B cell (primary cell): Measurements from ENCODE around the gene MAPRE3. TPM values are rescaled to one million over a fixed set of nuclear protein-coding genes. Genes with fewer than 3 reads are reported as not detected.
"Not testable (repeated sequence)": the region's sequence is repeated elsewhere in the genome, so short reads cannot be mapped to it uniquely, and the experiment has no call there.

Experiments
- ATAC-seq: fragments of 200-7000 bp; cut with Tn5 transposase; one replicate; pipeline ENCODE4 v1.10.0; 2021; ENCODE audit warnings: low read depth, mild to moderate bottlenecking, moderate number of reproducible peaks, moderate library complexity
- CTCF ChIA-PET: fragments of 350-600 bp; sonication (Branson Sonifier 250); formaldehyde crosslinking; loops from one replicate; lab custom pipeline; 2021; ENCODE audit warnings: antibody characterized with exemption, inconsistent platforms; lab: Charles Lee
- POLR2A ChIA-PET: fragments of 350-600 bp; sonication (Branson Sonifier 250); formaldehyde crosslinking; loops from one replicate; lab custom pipeline; 2021; ENCODE audit warnings: antibody characterized with exemption; lab: Charles Lee
- DNase-seq: peaks from one replicate; pipeline ENCODE4 v3.0.0; 2013
- H2AFZ ChIP-seq: 2 replicates; pipeline ENCODE4 v1.6.1; 2012; ENCODE audit warnings: mild to moderate bottlenecking, low read depth, low read length; ENCODE audit not compliant: insufficient read depth, poor library complexity, severe bottlenecking
- H3K27ac ChIP-seq, 2 donors: 1 replicate in 1 of 2; 2 replicates in 1 of 2; pipeline ENCODE4 v1.5.1; 2012 to 2013; ENCODE audit warnings: low read length in 2 of 2, mild to moderate bottlenecking in 2 of 2, moderate library complexity in 1 of 2
- H3K27me3 ChIP-seq, 4 experiments: fragments of 200-600 bp in 1 of 4; sonication (generic) in 1 of 4; replicated peaks in 1 of 4; 1 replicate in 2 of 4; 2 replicates in 2 of 4; pipeline versions ENCODE4 v1.6.1 to v1.7.0; 2013 to 2016; ENCODE audit warnings: low read length in 3 of 4, mild to moderate bottlenecking in 2 of 4, mixed read lengths in 1 of 4, moderate library complexity in 1 of 4; ENCODE audit not compliant: insufficient read depth in 4 of 4, control insufficient read depth in 3 of 4; ENCODE audit errors: control extremely low read depth in 1 of 4
- H3K36me3 ChIP-seq, 2 experiments: replicated peaks in 1 of 2; 1 replicate in 1 of 2; 2 replicates in 1 of 2; pipeline versions ENCODE4 v1.6.1 to v1.7.1; 2013; ENCODE audit warnings: low read length in 1 of 2; ENCODE audit not compliant: insufficient read depth in 2 of 2, control insufficient read depth in 1 of 2; ENCODE audit errors: control extremely low read depth in 1 of 2, extremely low read depth in 1 of 2
- H3K4me1 ChIP-seq, 2 donors: fragments of 200-600 bp in 1 of 2; sonication (generic) in 1 of 2; 1 replicate in 1 of 2; 2 replicates in 1 of 2; pipeline versions ENCODE4 v1.5.1 to v1.6.1; 2013 to 2017; ENCODE audit warnings: low read length in 2 of 2; ENCODE audit not compliant: control insufficient read depth in 2 of 2, insufficient read depth in 2 of 2
- H3K4me2 ChIP-seq: replicated peaks from 2 replicates; pipeline ENCODE3; 2012; ENCODE audit warnings: mild to moderate bottlenecking, low read depth, low read length; ENCODE audit not compliant: poor library complexity, severe bottlenecking
- H3K4me3 ChIP-seq, 5 experiments: fragments of 200-600 bp in 1 of 5; sonication (generic) in 1 of 5; 1 replicate in 3 of 5; 2 replicates in 2 of 5; pipeline versions ENCODE4 v1.5.1 to v1.7.0; 2011 to 2016; ENCODE audit warnings: low read length in 4 of 5, mild to moderate bottlenecking in 4 of 5, low read depth in 2 of 5, control low read depth in 1 of 5, moderate library complexity in 1 of 5; ENCODE audit not compliant: insufficient read depth in 1 of 5; ENCODE audit errors: control extremely low read depth in 1 of 5, extremely low read depth in 1 of 5
- H3K79me2 ChIP-seq: fragments of 200-600 bp; sonication (generic); one replicate; pipeline ENCODE4 v1.6.0; 2016; ENCODE audit warnings: low read length; ENCODE audit not compliant: control insufficient read depth, insufficient read depth
- H3K9ac ChIP-seq: fragments of 200-600 bp; sonication (generic); 2 replicates; pipeline ENCODE4 v1.6.1; 2017; ENCODE audit warnings: mild to moderate bottlenecking, low read length, moderate library complexity
- H3K9me3 ChIP-seq, 3 donors: one replicate each; pipeline versions ENCODE4 v1.6.1 to v1.7.1; 2013; ENCODE audit warnings: low read length in 2 of 3; ENCODE audit not compliant: control insufficient read depth in 2 of 3, insufficient read depth in 1 of 3; ENCODE audit errors: control extremely low read depth in 1 of 3
- H4K20me1 ChIP-seq: 2 replicates; pipeline ENCODE4 v1.6.0; 2012; ENCODE audit warnings: mild to moderate bottlenecking, low read length; ENCODE audit not compliant: insufficient read depth, control insufficient read depth, poor library complexity, severe bottlenecking
- H3K27ac Mint-ChIP-seq: one replicate; pipeline ENCODE4 v1.8.0; 2021; ENCODE audit warnings: mixed read lengths
- H3K27me3 Mint-ChIP-seq: one replicate; pipeline ENCODE4 v1.8.0; 2021; ENCODE audit warnings: mixed read lengths
- H3K4me1 Mint-ChIP-seq: one replicate; pipeline ENCODE4 v1.8.0; 2021; ENCODE audit warnings: mixed read lengths
- H3K4me3 Mint-ChIP-seq: one replicate; pipeline ENCODE4 v1.8.0; 2021; ENCODE audit warnings: mixed read lengths
- H3K9me3 Mint-ChIP-seq: one replicate; pipeline ENCODE4 v1.8.0; 2022; ENCODE audit warnings: mixed read lengths; ENCODE audit not compliant: insufficient read depth
- EZH2 ChIP-seq: IDR thresholded peaks from 2 replicates; pipeline ENCODE4 v1.6.1; 2012; ENCODE audit warnings: borderline replicate concordance, low read depth, mild to moderate bottlenecking, moderate library complexity, low read length; ENCODE audit not compliant: insufficient read depth, poor library complexity, severe bottlenecking
- WGBS: methylation state at CpG from one replicate; pipeline ENCODE4 v1.1.5; 2013; ENCODE audit warnings: missing lambda C conversion rate; ENCODE audit not compliant: insufficient coverage; 5-methylcytosine and 5-hydroxymethylcytosine counted together
- intact Hi-C: fragments of 100-400 bp; cut with micrococcal nuclease; formaldehyde crosslinking; loops from one replicate; pipeline ENCODE4 v1.10.0; 2022
- polyA plus RNA-seq: library from polyadenylated mRNA; depleted of rRNA; stranded (reverse); fragments of >200 nt; gene quantifications from 2 replicates; pipeline ENCODE4 v1.2.3, GENCODE V29; 2012
- total RNA-seq, 2 donors: library from RNA; stranded (reverse); fragments of 120-200 nt in 1 of 2; gene quantifications; 1 replicate in 1 of 2; 2 replicates in 1 of 2; pipeline versions ENCODE4 v1.2.3 to v1.2.4, GENCODE V29; 2013 to 2022
- TF ChIP-seq, protein P1 (sequence below): fragments of 200-600 bp; IDR thresholded peaks from one replicate; pipeline ENCODE4 v1.8.0; 2022; ENCODE audit warnings: antibody characterized with exemption, mild to moderate bottlenecking

The MAPRE3 gene
- total and polyA plus RNA-seq, 2 donors (not counting 1 experiment from before 2014, with no cell fraction given) = 5.4 to 9.8 TPM

DNA sequence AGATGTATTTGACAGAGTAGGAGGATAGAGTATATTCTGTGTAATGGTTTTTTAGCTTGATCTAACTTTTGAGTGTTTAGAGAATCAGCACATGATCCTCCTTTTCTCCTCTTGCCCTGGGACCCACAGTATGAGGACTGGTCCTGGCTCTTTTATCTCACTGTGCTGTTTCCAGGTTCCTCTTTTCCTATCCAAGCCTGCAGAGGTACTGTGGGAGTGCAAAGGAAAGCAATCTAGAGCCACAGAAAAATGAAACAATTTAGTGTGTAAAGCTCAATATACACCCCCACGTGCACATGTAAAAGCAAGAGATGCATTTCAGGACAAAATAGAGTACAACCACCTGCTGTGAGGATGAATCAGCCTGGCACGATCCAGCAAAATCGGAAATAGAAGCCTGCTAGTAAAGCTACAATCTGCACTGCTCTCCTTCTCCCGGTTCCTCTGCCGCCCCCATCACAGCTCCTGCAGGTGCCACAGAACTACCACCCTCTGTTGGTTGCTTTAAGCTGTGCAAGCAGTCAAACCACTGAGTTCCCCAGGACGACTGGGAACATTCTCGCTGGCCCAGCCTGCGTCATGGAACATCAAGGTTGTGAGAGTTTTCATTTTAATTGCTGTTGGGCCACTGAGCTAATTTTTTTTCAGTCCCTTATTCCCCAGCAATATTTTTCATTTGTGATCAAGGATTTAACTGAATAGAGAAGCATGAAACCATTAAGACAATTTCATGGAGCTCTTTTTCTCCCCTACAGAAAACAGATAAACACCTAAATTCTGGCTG is 47.8 kb upstream of the MAPRE3 start:
- POLR2A ChIA-PET = no interaction called here
- Histone ChIP-seq H3K4me3 (no peak overlapping the region), H3K4me2 (peak overlapping the region; percentile 23), H3K9ac (no peak overlapping the region), H3K27me3 (peaks cover 0 to 15% (median 0%) of the 10 kb centered on the region in 4 experiments), H3K9me3 (no peaks in the 10 kb centered on the region), H2AFZ (no peak overlapping the region), H3K36me3 (no peaks in the 10 kb centered on the region), H3K79me2 (no peaks in the 10 kb centered on the region), H3K27ac (no peak overlapping the region), H4K20me1 (no peaks in the 10 kb centered on the region), H3K4me1 (peaks cover 0 to 4% of the 10 kb centered on the region in 2 donors)
- DNase-seq (peak; percentile 57), ATAC-seq (peak; percentile 56)
- Mint-ChIP-seq H3K27me3 (peaks cover 31% of the 10 kb centered on the region), H3K4me1 (no peaks in the 10 kb centered on the region), H3K27ac (no peak overlapping the region), H3K9me3 (no peaks in the 10 kb centered on the region), H3K4me3 (no peak overlapping the region)
- TF ChIP-seq, protein P1, sequence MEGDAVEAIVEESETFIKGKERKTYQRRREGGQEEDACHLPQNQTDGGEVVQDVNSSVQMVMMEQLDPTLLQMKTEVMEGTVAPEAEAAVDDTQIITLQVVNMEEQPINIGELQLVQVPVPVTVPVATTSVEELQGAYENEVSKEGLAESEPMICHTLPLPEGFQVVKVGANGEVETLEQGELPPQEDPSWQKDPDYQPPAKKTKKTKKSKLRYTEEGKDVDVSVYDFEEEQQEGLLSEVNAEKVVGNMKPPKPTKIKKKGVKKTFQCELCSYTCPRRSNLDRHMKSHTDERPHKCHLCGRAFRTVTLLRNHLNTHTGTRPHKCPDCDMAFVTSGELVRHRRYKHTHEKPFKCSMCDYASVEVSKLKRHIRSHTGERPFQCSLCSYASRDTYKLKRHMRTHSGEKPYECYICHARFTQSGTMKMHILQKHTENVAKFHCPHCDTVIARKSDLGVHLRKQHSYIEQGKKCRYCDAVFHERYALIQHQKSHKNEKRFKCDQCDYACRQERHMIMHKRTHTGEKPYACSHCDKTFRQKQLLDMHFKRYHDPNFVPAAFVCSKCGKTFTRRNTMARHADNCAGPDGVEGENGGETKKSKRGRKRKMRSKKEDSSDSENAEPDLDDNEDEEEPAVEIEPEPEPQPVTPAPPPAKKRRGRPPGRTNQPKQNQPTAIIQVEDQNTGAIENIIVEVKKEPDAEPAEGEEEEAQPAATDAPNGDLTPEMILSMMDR = peak; percentile 59
- no peak for TF ChIP-seq EZH2
- CTCF ChIA-PET = interaction anchor here (0.6 to 2.4 kb wide), 16 partner anchors 10 to 380 kb away, joined by 3 to 50 read pairs (median 3); partner anchors contain the start of gene DPYSL5
- intact Hi-C loops = no loop called here
- WGBS = 0% methylated on average over 3 of the region's 8 CpGs

- ATAC-seq, H3K9me3 ChIP-seq, H2AFZ ChIP-seq, H3K4me3 ChIP-seq, H3K36me3 ChIP-seq, H3K4me1 ChIP-seq, H3K9me3 Mint-ChIP-seq, H3K27ac Mint-ChIP-seq, POLR2A ChIA-PET, DNase-seq, H4K20me1 ChIP-seq, H3K9ac ChIP-seq, H3K27ac ChIP-seq, intact Hi-C loops, H3K4me2 ChIP-seq, H3K4me3 Mint-ChIP-seq, H3K4me1 Mint-ChIP-seq, H3K79me2 ChIP-seq: not testable (repeated sequence)
- WGBS = 86% methylated on average over 1 of the region's 1 CpG
- CTCF ChIA-PET = interaction anchor here (0.7 to 2.4 kb wide), 12 partner anchors 11 to 380 kb away, joined by 3 to 50 read pairs (median 3); partner anchors contain the start of gene DPYSL5
- peaks cover 0 to 13% (median 0%) of the 10 kb centered on the region in 4 experiments for H3K27me3 ChIP-seq
- H3K27me3 Mint-ChIP-seq = peaks cover 34% of the 10 kb centered on the region
Observed at GRCh38 chr2:26923189-26923466, 47.3 kb upstream of the MAPRE3 start.
